ENCODE data around the gene UBE2G2. TPM values are rescaled to one million over a fixed set of nuclear protein-coding genes. Genes with fewer than 3 reads are reported as not detected.

The UBE2G2 gene
- total RNA-seq, 1 experiment from 2014 or later = 40.7 TPM

GRCh38 chr21:44750675-44751025 is 51.0 kb downstream of the UBE2G2 start:
- no peak for DNase-seq (ENCODE audit: low read depth)

- DNase-seq (ENCODE audit: low read depth) = no peak
Measured at GRCh38 chr21:44749759-44750674, 51.6 kb downstream of the UBE2G2 start.

- DNase-seq (ENCODE audit: low read depth) = no peak
Measured at GRCh38 chr21:44749116-44749758, 52.4 kb downstream of the UBE2G2 start.

GRCh38 chr21:44748621-44749020 is 53.0 kb downstream of the UBE2G2 start:
- no peak for DNase-seq (ENCODE audit: low read depth)

- DNase-seq (ENCODE audit: low read depth) = no peak
Measured at GRCh38 chr21:44742418-44743153, 59.0 kb downstream of the UBE2G2 start.

GRCh38 chr21:44741921-44742320 is 59.7 kb downstream of the UBE2G2 start:
- no peak for DNase-seq (ENCODE audit: low read depth)

GRCh38 chr21:44740742-44741141 is 60.9 kb downstream of the UBE2G2 start:
- no peak for DNase-seq (ENCODE audit: low read depth)

GRCh38 chr21:44739316-44739715 is 62.3 kb downstream of the UBE2G2 start:
- DNase-seq (ENCODE audit: low read depth) = no peak

- no peak for DNase-seq (ENCODE audit: low read depth)
Measured at GRCh38 chr21:44738621-44739020, 63.0 kb downstream of the UBE2G2 start.

GRCh38 chr21:44737706-44738354 is 63.8 kb downstream of the UBE2G2 start:
- DNase-seq (ENCODE audit: low read depth) = peak; percentile 8

- DNase-seq (ENCODE audit: low read depth) = peak; percentile 6
Measured at GRCh38 chr21:44736291-44737004, 65.2 kb downstream of the UBE2G2 start.

- DNase-seq (ENCODE audit: low read depth) = no peak
Measured at GRCh38 chr21:44735821-44736220, 65.8 kb downstream of the UBE2G2 start.

- DNase-seq (ENCODE audit: low read depth) = no peak
Measured at GRCh38 chr21:44734841-44735240, 66.8 kb downstream of the UBE2G2 start.

GRCh38 chr21:44734026-44734745 is 67.4 kb downstream of the UBE2G2 start:
- peak; percentile 7 for DNase-seq (ENCODE audit: low read depth)

GRCh38 chr21:44732956-44733355 is 68.7 kb downstream of the UBE2G2 start:
- DNase-seq (ENCODE audit: low read depth) = no peak

- no peak for DNase-seq (ENCODE audit: low read depth)
Measured at GRCh38 chr21:44732263-44732662, 69.4 kb downstream of the UBE2G2 start.

- no peak for DNase-seq (ENCODE audit: low read depth)
Measured at GRCh38 chr21:44730951-44731579, 70.6 kb downstream of the UBE2G2 start.

- DNase-seq (ENCODE audit: low read depth) = no peak
Measured at GRCh38 chr21:44730028-44730395, 71.6 kb downstream of the UBE2G2 start.

- DNase-seq (ENCODE audit: low read depth) = no peak
Measured at GRCh38 chr21:44729336-44730027, 72.1 kb downstream of the UBE2G2 start.

- no peak for DNase-seq (ENCODE audit: low read depth)
Measured at GRCh38 chr21:44728716-44729115, 72.9 kb downstream of the UBE2G2 start.
